NOMO-1 (cell line): ENCODE results near the gene CDH5.
"Not testable (repeated sequence)": the region's sequence is repeated elsewhere in the genome, so short reads cannot be mapped to it uniquely, and the experiment has no call there.

Experiments used
- DNase-seq, 2 experiments: peaks; one replicate each; lab custom pipeline; 2025; ENCODE audit not compliant: unreplicated experiment in 2 of 2; lab: John Stamatoyannopoulos, UW

CDH5 gene

DNA sequence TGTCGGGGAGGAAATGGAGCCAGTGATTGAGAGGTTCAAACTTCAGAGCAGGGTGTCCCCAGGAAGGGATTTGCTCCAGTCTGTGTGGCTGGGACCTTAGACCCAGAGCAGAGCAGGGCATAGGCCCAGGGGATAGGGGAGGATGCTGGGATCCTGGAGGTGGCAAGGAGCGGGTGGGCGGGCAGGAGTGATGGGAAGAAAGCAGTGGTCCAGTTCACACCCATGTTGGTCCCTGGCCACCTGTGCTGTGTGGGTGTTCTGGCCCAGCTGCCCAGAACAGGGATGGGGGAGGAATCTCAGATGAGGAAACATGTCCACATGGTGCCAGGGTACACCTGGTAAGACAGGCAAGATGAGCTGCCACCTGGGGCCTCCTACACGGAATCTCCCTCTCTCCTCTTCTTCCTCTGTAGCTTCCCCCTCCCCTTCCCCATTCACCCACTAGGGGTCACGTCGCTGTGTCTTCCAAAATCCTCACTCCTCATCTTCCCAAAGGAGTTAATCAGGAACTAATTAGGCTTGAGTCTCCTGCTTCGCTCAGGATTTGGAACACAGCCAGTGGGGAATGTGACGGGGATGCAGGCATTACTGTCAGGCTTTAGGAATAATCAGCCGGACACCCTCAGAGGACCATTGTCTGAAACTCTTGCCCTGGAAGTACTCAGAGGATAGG is 62.9 kb downstream of the CDH5 start:
- no peak for DNase-seq

DNA sequence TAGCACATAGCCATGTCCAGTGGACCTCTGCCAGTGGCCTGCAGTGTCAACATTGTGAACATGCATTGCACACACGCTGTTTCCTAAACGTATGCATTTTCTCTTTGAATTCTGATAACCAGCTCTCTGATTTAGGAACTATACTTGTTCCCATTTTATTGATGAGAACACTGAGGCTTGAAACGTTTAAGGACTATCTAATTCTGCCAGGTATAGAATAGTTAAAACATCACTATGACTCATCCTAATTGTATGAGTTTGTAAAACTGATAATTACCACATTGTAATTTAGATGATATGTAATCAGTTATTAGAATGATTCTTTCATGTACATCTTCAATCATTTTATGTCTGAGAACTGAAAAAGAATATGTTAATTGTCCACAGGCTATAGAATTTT is 63.7 kb downstream of the CDH5 start:
- DNase-seq, result no peak

DNA sequence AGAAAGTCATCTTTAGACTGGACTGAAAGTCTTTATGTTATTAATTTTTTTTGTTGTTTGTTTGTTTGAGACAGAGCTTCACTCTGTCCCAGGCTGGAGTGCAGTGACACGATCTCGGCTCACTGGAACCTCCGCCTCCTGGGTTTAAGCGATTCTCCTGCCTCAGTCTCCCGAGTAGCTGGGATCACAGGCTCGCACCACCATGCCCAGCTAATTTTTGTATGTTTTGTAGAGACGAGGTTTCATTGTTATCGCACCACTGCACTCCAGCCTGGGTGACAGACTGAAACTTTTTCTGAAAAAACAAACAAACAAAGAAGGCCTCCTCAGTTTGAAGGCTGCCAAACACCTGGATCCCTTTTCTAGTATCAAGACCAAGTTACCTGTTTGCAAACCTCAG is 65.3 kb downstream of the CDH5 start:
- no peak for DNase-seq

DNA sequence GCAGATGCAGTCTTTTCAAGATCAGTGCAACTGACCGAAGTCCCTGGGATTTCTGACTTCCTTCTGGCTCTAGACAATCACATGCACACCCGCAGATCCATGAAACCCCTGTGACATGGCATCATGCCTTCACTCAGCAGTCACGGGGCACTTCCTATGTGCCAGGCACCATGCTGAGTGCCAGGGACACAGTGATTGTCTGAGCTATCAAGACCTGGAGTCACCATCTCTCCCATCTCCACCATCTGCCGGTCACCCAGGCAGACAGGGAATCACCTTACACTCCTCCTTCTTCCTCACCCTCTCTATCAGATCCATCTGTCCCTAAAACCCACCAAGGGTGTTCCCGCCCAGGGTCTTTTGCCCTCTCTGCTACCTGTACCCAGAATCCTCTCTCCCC is 65.9 kb downstream of the CDH5 start:
- DNase-seq, result no peak

DNA sequence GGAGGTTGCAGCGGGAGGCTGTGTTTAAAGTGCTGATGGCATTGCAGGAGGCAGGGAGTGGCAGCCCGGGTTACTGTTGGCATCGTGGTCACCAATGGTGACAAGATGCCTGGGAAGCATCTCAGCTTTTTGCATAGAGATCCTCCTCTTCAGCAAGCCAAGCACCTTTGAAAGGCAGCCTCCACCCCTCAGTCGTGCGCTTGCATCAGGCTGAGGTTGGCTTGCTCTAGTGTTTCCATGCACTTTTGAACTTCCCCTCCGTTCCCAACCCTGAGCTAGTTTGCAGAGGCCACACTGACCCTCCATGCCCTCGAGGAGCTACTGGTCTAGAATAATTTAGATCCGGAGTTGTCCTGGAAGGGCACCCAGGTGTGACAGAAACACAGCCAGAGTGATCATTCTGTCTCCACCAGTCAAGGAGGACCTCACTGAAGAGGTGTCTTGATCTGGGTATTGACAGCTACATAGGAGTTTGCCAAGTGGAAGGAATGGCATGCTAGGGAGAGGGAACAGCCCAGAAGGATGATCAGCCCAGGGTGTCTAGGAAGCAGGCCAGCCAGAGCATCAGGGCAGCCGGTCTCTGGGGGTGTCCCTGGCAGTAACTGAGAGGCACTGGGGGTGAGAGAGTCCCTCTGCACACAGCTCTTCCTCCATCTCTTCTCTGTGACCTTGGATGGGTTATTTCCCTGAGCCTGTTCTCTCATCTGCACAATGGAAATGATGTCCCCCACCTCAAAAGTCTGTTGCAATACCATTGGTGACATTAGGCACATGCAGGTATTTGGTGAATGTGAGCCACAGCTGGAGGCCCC is 68.3 kb downstream of the CDH5 start:
- no peak for DNase-seq

DNA sequence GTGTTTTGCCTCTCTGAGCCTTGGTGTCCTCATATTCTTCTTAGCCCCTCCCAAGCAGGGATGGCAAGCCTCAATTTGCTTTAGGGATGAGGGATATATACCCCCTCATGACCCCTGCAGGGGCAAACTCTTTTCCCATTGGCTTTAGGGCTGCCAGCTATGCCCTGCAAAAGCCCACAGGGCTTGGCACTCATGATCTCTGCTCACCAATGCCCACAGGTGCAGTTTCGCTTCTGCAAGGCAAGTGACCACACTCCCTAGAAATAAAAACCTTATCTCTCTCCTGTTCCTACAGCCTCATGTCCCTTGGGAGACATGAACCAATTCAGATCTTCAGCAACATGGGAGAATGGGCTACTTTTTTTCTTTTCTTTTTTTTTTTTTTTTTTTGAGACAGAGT is 69.4 kb downstream of the CDH5 start:
- no peak for DNase-seq

DNA sequence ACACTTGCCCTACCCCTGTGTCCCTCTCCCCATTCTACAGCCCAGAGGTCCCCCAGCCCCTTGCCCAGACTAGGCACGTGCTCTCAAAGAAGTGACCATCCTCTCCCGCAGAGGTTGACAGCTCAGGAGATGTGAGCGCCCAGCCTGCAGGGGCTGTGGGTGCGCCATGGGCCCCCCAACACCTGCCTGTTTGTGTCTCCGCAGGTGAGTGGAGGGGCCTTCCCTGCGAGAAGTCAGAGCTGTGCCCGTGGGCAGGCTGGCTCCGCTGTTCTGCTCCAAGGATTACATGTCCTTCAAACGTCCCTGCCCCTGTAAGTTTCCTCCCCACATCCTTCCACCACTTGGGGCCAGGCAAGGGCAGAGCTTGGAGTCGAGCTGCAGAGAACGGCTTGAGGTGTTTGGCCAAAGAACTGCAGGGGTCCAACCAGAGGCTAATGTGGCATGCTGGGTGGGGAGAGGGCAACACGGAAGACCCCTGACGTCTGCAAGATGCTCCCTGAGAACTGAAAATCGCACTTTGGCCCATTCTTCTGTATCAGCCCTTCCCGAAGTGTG is 71.0 kb downstream of the CDH5 start:
- DNase-seq, result no peak

DNA sequence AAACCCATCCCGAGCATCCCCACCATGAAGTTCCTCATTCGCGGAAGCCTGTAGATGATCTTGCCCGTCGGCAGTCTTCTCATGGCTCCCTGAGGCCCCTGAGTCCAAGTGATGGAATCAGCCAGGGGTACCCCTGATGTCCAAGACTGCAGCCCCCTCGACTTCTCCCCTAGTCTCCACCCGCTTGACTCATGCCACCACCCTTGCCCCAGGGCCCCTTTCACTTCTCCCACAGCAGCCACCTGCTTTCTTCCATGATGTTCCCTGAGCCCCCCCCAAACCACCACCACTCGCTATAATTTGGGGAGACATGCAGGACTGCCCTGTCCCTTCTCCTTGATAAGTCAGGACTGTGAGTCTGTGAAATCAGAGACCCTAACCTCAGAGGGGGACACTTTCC is 72.0 kb downstream of the CDH5 start:
- no peak for DNase-seq

DNA sequence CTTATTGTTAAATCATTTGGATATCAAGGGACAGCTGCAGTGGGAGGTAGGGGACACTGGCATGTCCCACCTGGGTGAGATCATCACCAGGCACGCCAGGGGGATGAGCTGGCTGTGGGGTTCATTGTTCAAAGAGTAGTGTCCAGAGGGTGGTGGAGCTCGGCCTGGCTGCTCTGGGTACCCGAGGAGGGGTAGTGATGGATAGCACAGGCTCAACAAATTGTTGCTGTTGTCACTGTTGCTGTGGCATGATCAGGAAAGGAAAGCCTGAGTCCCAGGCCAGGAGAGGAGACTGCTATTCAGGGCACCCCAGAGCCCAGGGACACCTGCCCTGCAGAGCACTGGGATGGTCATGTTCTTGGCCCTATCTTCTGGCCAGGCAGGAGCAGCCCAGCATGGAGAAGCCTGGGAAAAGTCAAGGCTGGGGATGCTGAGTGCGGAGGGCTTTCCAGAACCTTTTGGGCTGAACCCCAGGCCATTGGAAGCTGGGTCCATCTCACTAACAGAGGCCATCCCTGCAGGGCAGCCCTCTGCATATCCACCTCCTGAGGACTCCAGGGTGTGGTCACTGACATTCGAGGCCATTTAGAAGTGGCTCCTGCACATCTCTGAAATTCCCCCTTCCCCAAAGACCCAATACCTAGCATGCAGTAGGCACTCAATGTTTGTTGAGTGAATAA is 72.7 kb downstream of the CDH5 start:
- no peak for DNase-seq

DNA sequence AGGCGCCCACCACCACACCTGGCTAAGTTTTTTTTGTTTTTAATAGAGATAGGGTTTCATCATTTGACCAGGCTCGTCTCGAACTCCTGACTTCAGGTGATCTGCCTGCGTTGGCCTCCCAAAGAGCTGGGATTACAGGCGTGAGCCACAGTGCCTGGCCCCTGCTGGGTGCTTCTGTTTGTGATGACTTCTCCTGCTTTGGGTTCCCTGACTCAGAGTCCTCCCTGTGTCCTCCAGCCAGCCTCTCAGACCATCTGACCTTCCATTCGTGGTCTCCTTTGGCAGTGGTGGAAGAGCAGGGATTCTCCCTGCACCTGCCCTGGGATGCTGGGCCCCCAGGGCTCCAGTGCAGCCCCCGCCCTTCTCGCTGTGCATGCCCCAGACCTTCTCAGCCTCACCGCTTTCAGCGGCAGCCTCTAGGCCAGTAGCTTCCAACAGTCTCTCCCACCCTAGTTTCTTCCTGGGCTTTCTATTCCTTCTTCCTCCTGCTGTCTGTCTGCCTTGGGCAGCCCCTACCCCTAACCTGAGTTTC is 73.8 kb downstream of the CDH5 start:
- DNase-seq, result no peak

DNA sequence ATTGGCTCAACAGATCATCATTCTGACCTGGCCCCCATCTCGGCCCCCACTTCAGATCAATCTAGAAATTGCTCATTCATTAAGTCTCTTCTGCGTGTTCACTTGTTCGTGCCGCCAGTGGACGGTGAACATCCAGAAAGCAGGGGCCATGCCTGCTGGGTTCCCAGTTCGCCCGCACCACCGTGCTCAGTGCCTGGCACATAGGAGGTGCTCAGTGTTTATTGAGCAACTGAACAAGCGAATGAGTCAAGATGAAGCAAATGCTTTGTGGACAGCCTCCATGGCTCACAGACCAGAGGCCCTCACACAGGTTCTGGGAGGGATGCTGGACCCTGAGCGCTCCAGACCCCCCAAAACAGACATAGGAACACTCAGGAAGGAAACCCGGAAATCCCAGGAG is 74.5 kb downstream of the CDH5 start:
- no peak for DNase-seq

DNA sequence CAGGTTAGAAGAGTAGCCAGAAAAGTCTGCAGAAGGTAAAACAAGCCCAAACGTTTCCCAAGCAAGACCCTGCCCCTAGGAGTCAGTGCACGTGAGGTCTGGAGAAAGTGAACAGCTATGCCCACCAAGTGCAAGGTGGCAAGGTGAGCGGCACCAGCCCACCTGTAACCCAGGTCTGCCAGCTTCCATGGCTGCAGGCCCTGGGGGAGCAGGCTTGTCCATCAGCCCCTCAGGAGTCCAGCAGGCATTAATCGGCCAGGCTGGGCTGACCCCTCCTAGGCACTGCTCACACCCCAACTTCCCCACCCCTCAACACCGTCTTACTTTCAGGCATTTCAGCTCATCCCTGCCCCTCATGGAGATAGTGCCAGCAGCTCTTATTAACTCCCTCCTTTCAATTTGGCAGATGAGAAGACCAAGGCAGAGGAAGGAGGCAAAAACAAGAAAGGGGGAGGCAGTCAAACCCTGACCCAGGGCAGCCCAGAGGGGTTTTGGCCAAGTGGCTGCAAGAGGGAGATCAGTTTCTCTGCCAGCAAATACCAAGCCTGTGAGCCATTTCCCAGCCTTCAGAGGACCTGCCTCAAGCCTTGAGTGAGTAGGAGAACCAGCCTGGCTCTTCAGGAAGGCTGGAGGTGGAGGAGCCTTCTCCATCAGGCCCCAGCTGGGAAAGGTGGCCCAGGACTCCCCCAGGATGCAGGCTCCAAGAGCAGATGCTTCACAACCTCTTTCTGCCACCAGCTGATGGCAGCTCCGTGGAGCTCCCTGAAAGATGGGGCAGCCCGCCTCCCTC is 75.3 kb downstream of the CDH5 start:
- no peak for DNase-seq

DNA sequence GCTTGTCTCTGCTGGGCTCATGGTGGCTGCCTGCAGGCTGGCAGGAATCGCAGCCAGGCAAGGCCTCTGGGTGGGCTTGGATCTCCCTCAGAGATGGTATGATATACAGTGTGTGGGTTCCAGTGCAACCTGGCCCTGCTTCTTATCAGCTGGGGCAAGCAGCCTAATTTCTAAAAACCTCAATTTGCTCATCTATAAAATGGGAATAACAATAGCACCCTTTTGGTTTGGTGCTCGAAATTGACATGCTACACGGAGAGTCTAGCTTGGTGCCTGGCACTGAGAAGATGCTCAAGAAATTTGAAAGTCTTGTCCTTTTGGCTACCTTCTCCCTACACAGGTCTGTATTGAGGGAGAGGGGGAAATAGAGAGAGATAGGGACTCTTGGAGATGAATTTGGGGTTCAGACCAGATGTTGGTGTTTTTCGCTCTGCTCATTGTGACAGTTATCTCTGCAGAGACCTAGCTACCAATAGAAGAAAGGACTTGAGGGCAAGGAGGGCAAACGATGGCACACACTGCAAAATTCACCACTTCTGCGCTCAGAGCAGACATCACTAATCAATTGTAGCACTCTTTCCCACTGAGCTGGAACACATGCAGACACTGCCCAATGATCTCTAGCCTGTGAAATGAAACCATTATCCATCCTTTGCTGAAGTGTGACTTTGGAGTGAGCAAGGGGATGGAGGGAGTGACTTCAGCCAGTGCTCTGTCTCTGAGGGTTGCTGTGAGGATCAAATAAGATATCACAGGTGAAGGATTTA is 76.2 kb downstream of the CDH5 start:
- no peak for DNase-seq

DNA sequence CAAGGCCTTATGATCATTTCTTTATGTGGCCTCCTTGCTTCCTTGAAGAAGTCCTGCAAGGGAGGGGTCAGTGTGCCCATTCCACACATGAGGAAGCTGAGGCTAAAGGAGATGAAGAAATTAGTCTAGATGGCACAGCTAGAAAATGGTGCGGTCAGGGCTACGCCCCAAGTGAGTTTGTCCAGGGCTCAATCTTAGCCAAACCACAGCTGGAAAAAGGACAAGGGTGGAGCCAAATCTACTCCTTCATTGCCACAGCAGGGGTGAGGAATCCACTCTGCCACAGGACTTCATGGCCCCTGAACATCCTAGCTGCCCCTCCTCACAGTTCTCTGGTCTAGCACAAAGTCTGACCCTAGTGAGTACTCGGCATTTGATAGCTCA is 76.8 kb downstream of the CDH5 start:
- no peak for DNase-seq

DNA sequence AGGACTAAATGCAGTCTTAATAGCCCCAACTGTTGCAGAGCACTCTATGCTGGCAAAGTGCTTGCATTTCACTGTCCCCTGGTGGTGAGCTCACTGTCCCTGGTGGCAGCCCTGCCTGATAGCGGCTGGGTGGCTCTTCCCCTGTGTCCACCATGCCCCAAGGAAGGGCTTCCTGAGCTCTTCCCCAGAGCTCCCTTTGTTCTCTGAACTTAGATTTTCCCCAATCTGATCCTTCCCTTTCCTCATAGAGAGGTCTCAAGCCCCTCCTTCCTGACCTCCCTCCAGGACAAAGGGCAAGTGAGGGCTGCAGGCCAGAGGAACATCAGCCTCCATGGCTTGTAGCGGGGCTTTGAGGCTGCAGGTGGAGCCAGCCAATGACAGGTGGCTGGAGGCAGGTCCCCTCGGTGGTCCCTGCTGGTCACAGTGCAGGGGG is 77.6 kb downstream of the CDH5 start:
- DNase-seq, result no peak

DNA sequence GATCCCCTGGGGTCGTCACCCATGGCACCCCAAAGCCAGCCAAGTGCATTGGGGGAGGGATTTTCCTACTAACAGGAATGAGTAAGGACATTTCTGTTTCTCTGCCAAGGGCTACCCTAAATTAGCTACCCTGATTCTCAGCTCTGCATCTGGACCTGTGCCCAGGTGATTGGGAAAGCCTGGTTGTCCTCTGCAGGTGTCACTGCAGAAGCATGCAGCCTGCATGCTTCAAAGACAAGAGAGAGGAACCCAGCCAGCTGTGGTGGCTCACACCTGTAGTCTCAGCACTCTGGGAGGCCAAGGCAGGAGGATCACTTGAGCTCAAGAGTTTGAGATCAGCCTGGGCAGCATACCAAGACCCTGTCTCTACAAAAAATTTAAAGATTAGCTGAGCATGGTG is 80.2 kb downstream of the CDH5 start:
- DNase-seq, result no peak

DNA sequence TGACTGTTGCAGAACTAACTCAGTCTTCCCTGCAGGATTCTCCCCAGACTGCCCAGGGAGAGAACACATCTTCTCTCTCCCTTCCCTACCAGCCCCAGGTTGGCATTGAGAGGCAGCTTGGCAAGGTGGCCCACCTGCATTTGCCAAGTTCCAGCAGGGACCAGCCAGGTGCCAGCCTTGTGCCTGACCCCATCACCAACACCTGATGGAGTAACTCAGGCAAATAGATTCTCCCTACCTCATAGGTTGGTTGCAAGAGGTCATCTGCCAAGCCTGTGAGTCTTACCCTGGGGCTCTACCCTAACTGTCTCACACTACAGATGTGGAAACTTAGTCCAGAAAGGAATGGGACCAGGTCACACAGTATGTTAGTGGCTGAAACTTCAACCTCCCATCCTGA is 81.0 kb downstream of the CDH5 start:
- DNase-seq, result no peak

DNA sequence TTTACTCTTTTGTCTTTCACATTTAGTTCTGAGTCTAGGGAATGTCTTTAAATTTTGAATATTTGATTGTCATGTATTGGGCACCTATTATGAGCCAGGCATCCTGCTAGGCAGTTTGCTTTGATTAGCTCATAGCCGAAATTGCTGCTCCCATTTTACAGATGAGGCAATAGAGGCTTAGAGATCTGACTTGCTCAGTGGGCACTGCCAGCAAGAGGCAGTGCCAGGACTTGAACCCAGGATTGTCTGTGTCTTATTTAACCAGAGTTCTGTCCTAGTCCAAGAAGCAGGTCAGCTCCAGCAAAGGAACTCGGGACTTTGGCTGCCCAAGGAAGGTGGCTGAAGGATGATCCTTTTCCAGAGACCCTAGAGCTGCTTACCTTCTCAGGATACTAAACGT is 85.1 kb downstream of the CDH5 start:
- no peak for DNase-seq

DNA sequence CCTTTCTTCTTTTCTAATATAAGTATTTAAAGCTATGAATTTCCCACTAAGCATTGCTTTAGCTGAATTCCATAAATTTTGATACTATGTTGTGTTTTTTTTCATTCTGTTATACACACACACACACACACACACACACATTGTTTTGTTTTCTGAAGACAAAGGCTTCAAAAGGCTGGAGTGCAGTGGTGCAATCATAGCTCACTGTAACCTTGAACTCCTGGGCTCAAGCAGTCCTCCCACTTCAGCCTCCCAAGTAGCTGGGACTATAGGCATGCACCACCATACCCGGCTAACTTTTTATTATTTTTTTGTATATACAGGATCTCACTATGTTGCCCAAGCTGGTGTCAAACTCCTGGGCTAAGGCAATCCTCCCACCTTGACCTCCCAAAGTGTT is 86.7 kb downstream of the CDH5 start:
- DNase-seq, result not testable (repeated sequence)
